Activated naive CD4-positive, alpha-beta T cell (primary cell): ENCODE measurements around the gene RAB18.
"Not testable (repeated sequence)": the region's sequence is repeated elsewhere in the genome, so short reads cannot be mapped to it uniquely, and the experiment has no call there.

Experiments
- DNase-seq, 4 experiments: peaks; one replicate each; lab custom pipeline; 2025; lab: John Stamatoyannopoulos, UW

The RAB18 gene

GRCh38 chr10:27504808-27505460 lies 830 bp downstream of the RAB18 start:
- no peak for DNase-seq

- not testable (repeated sequence) for DNase-seq
These were observed 1.4 kb downstream of the RAB18 start for GRCh38 chr10:27505537-27505936.

- no peak for DNase-seq
These were observed 2.2 kb downstream of the RAB18 start for GRCh38 chr10:27506280-27506679.

- no peak for DNase-seq
These were observed 8.4 kb downstream of the RAB18 start for GRCh38 chr10:27512548-27512947.

- DNase-seq: no peak
These were observed 9.5 kb downstream of the RAB18 start for GRCh38 chr10:27513451-27514191.

- DNase-seq: no peak
These were observed 10.1 kb downstream of the RAB18 start for GRCh38 chr10:27514243-27514642.

GRCh38 chr10:27518261-27518660 lies 14.2 kb downstream of the RAB18 start:
- no peak for DNase-seq

- no peak for DNase-seq
These were observed 21.7 kb downstream of the RAB18 start for GRCh38 chr10:27525819-27526218.

- no peak for DNase-seq
These were observed 22.1 kb downstream of the RAB18 start for GRCh38 chr10:27526242-27526641.

DNA sequence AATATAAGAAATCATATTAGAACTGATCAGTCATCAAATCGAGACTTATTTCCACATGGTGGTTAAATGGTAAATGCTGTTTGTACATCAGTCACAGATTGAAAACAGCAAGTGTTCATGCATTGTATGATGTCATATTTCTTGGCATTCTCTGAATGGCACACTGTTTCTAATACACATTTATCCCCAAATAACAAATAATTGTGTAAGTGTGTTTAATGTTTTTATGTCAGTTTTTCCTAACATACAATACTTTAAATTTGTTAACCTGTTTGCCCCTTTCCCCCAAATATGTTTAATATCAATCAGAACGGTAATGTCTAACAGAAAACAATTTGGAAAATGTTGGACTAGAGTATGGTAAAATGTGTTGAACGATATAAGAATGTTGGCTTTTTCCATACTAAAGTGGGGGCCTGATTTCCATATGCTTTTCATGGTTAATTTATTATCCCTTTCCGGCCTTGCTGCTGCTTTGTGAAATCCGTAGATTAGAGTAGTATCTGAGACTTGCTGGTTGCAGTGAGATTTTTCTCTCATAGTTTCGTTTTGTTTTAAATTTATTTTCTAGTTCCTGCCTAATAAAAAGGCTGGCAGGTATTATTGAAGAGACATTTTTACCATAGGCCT lies 23.7 kb downstream of the RAB18 start:
- DNase-seq: no peak

DNA sequence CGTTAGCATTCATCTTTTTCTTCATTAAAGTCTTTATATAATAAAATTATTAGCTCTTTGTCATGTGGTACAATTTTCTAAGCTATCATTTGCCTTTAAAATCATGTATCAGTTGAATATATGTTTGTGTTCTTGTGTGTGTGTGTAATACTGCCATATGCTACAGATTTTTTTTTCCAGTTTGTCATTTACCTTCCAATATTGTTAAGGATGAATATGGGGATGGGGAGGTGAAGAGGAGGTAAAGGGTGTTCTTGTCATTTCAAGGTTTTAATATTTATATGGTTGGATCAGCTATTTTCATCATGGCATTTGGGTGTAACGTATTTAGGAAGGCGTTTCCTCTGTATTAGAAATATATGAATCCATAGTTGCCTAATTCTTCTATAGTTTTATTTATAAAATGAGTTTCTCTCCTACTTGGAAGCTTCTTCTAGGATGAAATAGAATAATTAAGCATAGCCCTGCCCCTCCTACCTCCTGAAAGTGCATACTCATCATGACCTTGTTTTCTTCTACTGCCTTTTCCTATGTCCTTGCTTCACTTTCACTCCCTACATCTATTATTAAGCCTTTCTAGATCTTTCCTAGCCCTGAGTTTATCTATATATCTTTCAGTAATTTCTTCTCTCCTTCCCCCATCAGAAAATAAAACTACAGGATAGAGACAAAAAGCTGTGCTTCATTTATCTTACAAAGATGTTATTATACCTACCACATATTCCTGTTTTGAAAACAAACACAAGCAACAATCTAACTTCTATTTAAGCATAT lies 25.1 kb downstream of the RAB18 start:
- DNase-seq: no peak

- DNase-seq: no peak
These were observed 26.4 kb downstream of the RAB18 start for GRCh38 chr10:27530477-27530876.

DNA sequence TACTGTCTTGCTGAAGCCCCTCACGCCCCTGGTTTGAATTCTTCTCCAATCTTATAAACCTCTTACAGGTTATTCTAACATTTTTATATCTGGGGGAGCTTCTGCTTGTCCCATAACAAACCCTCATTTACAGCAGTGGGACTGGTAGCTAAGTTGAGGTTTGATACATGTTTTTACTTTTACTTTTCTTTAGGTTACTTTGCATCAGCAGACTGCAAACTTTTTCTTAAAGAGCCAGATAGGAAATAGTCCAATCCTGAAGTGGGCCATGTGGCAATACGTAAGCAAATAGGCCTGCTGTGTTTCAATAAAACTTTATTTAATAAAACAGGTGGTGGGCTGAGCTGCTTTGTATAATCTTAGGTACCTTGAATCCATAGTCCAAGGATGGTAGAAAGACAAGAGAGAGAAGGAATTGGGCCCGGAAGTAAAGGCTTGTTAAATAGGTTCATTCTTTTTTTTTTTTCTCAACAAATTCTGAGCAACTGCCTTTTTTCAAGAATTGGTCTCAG lies 27.3 kb downstream of the RAB18 start:
- no peak for DNase-seq

DNA sequence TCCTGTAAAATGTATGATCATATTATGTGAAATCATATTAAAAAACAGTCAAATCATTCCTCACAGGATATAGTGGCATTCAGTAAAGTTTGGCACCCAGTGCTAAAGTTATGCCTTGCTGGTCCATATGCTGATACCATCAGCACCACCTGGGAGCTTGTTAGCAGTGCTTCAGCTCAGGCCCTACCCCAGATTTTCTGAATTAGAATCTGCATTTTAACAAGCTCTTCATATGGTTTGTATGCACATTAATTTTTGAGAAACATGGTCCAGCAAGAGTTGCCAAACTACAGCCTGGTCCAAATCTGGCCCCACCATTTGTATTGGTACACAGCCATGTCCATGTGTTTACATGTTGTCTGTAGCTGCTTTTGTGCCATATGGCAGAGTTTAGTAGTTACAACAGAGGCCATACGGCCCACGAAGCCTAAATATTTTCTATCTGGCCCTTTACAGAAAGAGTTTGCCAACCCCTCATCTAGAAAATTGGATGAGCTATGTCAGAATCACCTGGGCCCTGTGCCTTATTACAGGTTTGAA lies 30.1 kb downstream of the RAB18 start:
- DNase-seq: no peak

DNA sequence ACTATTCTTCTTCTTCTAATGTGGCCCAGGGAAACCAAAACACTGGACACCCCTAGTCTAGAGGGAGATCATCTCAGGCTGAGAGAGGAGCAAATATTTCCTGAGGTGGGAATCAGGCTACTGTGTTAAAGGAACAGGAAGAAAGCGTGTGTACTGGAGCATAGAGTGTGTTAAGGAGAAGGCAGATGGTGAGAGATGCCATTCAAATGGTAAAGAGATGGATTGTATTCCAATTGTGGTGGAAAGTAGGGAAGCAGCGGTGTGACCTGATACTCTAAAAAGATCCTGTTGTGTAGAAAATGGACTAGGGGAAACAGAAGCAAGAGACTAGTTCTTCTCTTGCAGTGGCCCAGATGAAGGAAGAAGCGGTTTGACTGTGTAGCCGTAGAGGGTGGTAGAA lies 31.2 kb downstream of the RAB18 start:
- no peak for DNase-seq

- DNase-seq: no peak
These were observed 32.3 kb downstream of the RAB18 start for GRCh38 chr10:27536437-27536836.

- no peak for DNase-seq
These were observed 33.1 kb downstream of the RAB18 start for GRCh38 chr10:27537166-27537565.

- DNase-seq: no peak
These were observed 33.7 kb downstream of the RAB18 start for GRCh38 chr10:27537787-27538186.

- DNase-seq: no peak
These were observed 36.6 kb downstream of the RAB18 start for GRCh38 chr10:27540672-27541071.

DNA sequence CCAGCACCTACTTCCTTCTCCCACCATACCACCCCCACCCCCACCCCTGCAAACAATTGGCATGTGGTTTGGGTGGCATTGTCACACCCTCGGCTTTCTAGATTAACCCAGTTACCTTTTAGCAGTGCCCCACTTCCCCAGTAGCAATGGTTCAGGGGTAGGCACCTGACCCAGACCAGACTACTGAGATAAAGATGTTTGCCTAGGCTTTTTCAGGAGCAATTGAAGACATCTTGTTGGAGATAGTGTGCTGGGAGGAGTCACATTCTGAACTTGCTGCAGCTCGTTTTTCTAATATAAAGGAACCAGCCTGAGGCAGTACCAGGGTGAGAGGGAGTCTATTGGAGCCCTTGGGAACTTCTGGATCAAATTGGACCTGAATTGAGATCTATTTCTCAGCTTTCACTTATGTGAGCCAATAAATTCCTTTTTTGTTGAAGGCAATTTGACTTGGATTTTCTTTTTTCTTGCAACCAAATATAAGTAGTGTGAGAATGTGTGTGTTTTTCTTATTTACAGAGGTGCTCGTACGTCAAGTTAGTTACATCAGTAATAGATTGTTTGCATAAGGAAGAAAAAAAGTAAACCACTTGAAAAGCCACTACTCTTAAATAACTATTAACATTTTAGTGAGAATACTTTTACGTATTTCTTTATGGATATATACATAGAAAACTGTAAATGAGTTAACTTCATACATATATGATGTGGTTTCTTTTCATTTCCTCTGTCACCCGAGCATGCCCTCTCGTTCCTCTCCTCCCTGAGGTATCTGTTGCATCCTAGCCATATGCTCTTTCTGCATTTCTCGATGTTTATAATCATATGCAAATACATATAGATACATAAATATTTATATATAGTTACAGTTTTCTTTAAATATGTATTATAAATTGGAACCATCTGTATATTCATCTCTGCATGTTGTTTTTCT lies 38.0 kb downstream of the RAB18 start:
- no peak for DNase-seq

- no peak for DNase-seq
These were observed 38.7 kb downstream of the RAB18 start for GRCh38 chr10:27542812-27543211.
